Activated naive CD4-positive, alpha-beta T cell treated with anti-CD3 and anti-CD28 coated beads, Interleukin-2, amount 10 ng/mL, durations not matched to agents 5 hours and 36 hours (primary cell): ENCODE data around the gene CEP295NL. TPM values are rescaled to one million over a fixed set of nuclear protein-coding genes. Genes with fewer than 3 reads are reported as not detected.

Experiments
- total RNA-seq, 2 experiments: library from RNA; stranded (reverse); gene quantifications; one replicate each; pipeline ENCODE4 v1.2.3, GENCODE V29; 2021

The CEP295NL gene, protein sequence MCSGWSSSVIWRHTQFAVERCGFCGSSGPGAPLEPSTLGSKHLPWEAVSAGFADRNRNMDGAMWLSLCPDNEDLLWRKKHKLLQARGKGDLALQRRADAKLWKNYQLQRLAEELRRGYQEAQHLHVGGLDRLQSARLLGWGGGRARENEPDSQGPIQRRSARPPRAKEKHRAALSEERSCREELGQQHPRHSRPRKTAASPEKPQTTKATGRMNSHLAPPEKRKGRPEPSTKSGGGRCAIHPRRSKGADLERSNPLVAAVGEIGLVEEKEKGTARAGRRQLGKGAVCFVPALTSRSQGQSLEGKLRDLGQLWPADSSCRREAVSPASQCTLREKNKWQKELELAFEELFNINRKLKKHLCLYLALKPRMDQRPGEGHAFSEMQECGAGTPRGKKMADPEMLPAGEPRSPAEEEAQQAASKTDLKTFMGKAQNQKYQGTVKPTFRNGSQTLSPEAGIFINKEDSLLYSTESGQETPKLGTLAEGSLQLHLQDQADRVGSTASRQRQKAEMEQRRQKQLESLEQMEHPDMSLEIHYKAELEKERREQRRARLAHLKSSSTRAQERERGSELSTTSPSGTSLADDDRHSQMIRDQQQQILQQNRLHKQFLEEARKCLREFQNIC
- total RNA-seq, result not detected

DNA sequence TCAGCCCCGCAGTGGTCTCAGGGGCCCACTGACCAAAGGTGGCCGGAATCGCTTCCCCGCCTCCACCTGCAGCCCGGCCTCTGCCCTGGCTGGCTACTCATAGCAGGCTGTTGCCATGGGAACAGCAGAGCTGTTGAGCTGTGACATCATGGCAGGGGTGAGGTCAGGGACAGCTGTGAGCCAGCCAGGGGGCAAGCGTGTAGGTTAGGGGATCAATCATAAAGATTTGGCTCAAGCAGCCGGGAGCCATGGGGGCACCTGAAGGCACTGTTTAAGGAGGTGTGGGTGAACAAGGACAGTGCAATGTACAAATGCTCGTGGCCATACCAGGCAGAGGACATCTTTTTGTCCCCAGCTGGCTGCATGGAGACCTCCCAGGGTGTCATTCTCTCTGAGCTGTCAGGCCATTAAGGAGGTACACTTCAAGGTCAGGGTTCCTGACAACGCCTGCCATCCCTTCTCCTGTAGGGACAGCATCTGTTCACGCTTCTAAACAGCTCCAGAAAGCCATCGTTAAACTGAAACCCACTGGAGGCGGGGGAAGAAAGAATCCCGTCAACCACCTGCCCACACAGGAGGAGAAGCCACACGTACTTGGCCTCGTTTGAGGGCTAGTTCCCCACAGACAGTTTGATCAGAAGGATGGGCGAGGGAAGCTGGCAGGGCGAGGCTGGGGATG is at the start of gene CEP295NL:
Gene CEP295NL, minus strand, starts transcription at position 101 of the 679 bp plus-strand sequence. CDS start 1,373 bp downstream, outside the sequence.

DNA sequence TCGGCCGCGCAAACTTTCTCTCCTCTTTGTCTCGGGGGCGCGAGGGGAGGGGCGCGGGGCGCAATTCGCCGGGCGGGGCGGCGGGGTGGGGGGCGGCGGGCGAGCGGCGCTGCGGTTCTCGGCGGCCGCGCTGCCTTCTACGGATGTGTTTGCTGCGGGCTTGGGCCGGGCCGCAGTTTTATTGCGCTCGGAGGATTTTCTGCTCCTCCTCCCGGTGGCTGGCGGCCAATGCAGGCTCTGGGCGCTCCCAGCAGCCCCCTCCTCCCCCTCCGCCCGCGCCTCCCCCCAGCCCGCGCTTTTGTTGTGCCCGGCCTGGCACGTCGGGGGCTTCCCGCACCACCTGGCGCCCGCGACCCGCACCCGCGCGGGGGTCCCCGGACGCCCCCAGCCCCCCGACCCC is 22.2 kb upstream of the CEP295NL start, which contains the start of gene TIMP2:
Gene TIMP2, minus strand, starts transcription at position 154 of the 400 bp plus-strand sequence. CDS start 299 bp downstream, outside the sequence.

DNA sequence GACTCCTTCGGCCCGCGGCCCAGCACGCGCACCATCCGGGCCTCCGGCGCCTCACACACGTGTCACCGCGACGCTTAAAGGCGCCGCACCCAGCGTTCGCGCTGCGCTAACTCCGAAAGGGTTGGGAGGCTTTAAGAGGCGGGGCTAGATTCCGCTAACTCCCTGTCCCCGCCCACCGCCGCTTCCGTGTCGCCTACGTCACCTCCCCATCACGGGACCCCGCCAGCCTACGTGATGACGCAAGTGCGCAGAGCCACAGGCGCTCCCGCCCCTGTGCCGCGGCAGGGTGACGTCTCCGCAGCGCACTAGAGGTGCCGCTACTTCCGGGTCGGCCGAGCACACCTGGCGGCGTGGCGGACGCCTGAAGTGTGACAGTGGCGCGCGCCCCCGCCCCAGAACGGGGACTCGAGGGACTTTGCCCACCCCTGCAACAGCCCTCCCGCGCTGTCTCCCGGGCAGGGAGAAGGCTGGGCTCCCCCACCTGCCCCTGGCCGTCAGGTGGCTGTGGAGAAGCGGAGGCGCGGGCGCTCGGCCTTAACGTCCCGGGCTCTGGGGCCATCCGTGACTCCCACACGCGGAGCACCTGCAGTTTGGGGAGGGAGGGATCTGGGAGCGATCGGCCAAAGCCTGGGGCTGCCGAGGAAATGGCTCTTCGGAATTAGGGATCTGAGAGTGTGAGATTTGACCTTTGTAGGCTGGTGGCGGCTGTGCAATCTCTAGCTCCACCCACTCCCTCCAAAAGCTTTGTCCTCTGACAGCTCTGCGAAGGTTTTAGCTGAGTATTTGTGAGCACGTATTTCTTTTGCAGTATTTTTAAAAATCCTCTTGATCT is 62.0 kb downstream of the CEP295NL start, which contains the start of gene USP36:
Gene USP36, minus strand, starts transcription at position 35 of the 832 bp plus-strand sequence. CDS start 4,451 bp downstream, outside the sequence.

Other genes starting within 250 kb of the CEP295NL start
- gene CYTH1, start 120.9 kb downstream of the CEP295NL start, total RNA-seq, result 100 to 1,000 TPM; 275 to 305 TPM
- gene USP36, start 62.4 kb downstream of the CEP295NL start, total RNA-seq, result 10 to 100 TPM; 79.2 to 85.6 TPM
- under 1 TPM; 0.51 to 0.71 TPM for gene TIMP2, start 22.2 kb upstream of the CEP295NL start, total RNA-seq
- 100 to 1,000 TPM; 176 to 182 TPM for gene LGALS3BP, start 76.7 kb upstream of the CEP295NL start, total RNA-seq
- gene CANT1, start 106.6 kb upstream of the CEP295NL start, total RNA-seq, result 10 to 100 TPM; 59.9 to 66.0 TPM
- not detected for gene C1QTNF1, start 121.0 kb upstream of the CEP295NL start, total RNA-seq
- gene ENGASE, start 171.6 kb upstream of the CEP295NL start, total RNA-seq, result 10 to 100 TPM; 54.2 to 58.3 TPM